HG02642 (cell line): Measurements from ENCODE around the gene NBPF26.
A peak's percentile ranks its signal among the peaks of the same experiment; 100 is the strongest.
"Not testable (repeated sequence)": the region's sequence is repeated elsewhere in the genome, so short reads cannot be mapped to it uniquely, and the experiment has no call there.

Experiments
- ATAC-seq: cut with Tn5 transposase; IDR thresholded peaks from one replicate; pipeline ENCODE4 v1.9.1; 2021; ENCODE audit warnings: mild to moderate bottlenecking; ENCODE audit not compliant: unreplicated experiment, poor library complexity

The NBPF26 gene

DNA sequence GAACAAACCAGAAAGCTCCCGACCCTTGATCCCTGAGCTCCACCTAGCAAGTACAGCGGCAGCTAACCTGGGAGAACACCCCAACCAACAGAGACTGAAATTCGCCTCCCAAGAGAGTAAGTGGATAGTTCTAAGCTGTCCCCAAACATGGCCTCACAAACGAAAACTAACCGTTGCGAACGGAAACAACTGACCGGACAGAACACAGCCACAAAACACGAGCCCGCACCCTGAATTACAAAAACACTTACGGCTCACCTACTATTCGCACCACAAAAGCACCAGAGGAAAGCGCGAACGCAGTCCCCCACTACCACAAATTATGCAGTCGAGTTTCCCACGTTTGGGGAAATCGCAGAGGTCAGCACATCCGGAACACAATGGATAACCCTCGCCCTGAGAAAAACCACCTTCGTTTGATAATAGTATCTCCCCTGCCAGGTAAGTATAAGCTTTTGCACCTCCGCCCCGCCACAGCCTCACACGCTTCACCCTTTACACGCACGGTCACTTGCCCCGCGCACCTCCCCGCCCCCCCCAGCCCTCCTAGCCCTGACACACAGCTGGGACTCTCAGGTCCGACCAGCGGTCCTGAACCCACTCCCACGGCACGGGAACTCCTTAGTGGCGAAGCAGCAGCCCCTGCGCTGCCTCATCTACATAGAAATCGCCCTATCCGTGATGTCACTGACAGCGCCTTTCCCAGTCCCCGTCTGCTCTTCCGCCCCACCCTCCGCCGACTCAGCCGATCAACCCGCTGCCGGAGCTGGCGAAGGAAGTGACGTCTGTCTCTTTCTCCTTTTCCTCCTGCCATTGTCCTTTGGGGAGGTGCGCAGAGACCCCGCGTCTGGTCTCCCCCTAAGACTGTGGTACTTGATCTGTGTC lies 127.0 kb downstream of the NBPF26 start:
- ATAC-seq = peak; percentile 86

DNA sequence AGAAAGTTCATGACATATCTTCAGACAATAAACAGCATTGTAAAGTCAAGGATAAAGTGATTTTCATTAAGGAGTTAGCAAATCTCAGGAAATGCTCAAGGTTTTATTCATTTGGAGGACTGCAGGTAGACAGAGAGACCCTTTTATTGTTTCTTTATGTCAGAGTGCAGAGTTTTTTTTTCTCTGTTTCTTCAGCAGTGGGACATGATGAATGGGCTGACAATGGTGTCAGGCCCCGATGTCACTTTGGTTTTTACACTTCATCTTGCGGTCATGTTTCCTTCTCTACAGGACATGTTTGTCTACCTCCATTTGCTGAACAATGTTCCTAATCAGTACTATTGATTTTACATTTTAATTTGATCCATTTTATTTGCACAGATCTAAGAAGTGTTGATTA lies 134.4 kb downstream of the NBPF26 start:
- not testable (repeated sequence) for ATAC-seq

DNA sequence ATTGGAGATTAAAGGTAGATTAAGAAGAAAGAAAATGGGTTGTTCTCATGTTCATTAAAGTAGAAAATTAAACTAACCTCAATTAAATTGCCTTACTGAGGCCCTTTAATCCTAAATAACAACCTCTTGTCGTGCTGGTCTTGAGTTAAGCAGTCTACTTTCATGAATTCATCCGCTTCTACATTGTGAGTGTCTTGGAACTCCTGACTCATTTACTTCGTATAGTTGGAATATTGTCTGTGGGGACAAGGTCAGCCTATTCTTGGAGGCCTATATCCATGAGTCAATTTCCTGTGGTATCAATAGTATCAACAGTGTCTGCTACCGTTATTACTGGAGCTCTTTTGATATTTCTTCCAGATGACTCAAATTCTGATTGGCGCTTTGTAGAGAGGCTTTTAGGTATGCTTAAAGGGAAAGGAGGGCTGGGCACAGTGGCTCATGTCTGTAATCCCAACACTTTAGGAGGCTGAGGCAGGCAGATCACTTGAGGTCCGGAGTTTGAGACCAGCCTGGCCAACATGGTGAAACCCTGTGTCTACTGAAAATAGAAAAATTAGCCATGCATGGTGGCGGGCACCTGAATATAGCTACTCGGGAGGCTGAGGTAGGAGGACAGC lies 136.0 kb downstream of the NBPF26 start:
- not testable (repeated sequence) for ATAC-seq

DNA sequence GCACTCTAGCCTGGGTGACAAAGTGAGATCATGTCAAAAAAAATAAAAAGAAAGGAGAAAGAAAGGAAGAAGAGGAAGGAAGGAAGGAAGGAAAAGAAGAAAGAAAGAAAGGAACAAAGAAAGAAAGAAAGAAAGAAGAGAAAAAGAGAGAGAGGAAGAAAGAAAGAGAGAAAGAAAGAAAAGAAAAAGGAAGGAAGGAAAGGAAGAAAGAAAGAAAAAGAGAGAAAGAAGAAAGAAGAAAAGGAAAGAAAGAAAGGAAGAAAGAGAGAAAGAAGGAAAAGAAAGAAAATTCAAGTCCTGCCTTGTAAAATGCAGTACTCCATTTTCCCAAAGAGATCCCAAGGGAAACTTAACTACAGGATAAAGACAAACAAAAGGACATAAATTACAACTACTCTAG lies 154.5 kb downstream of the NBPF26 start:
- ATAC-seq = not testable (repeated sequence)

DNA sequence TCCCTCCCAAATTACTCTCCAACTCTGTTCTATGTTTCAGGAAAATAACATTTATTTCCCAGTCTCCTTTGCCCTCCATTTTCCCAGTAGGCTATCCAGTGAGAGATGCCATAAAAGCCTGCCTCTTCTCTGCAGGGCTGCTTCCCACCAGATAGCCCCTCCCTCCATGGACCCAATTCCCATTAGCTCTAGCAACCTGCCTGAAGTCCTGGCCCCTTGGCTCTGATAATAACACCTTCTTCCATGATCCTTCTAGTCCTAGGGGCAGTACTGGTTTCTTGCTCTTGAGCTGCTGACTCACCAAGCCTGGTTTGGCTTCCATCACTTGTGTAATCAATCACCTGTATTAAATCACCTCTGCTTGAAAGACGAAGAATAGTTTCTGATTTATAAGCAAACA lies 156.3 kb downstream of the NBPF26 start:
- ATAC-seq = not testable (repeated sequence)

DNA sequence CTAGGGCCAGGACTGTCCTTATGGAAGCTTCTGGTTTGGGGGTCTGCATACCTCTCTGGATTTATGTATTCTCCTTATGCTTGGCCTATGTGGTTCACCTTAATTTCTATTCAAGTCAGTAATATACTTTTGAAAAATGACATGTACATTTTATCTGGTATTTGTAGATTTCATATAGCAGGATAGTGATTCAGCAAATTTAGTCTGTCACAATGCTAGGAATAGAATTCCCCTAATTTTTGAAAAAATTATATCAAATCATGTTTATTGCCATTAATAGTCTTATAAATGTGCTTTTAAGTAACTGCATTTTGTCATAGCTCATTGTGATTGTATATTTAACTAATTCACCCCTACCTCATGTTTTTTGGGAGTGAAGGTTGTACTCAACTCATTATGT lies 158.2 kb downstream of the NBPF26 start:
- ATAC-seq = not testable (repeated sequence)
